ENCODE data around the gene COPG2. TPM values are rescaled to one million over a fixed set of nuclear protein-coding genes. Genes with fewer than 3 reads are reported as not detected.

COPG2 gene
- total and polyA plus RNA-seq, 2 of the 8 experiments (the other 6 are each of a cell fraction or from before 2014, with no cell fraction given): 50.3 to 53.1 TPM

DNA sequence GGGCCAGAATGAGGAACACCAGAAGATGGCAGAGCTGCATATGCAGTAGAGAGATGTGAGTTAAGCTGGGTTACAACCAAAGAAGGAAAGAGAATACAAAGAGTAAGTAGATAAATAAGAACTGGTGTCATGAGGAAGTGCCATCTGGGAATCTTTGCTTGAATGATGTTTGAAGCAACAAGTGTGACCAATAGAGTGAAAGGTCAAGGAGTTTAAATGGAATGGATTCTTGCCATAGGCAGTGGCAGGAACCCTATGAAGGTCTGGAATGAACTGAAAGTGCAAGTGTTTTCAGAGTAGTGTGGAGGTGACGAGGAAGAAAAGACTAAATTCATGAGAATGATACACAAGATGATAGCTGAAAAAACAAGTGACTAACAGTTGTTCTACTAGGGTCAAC, 155.1 kb downstream of the COPG2 start (continued):
- TF ChIP-seq CHD7 (IDR thresholded peaks at IDR 0.05; ENCODE audit: insufficient replicate concordance, low read length): no peak
- no peak for TF ChIP-seq USF2 (IDR thresholded peaks at IDR 0.05; ENCODE audit: low read length)
- TF ChIP-seq SP2 (IDR thresholded peaks at IDR 0.05; ENCODE audit: low read length): no peak
- TF ChIP-seq SAP30 (IDR thresholded peaks at IDR 0.05; ENCODE audit: insufficient read depth, insufficient replicate concordance, low read length): no peak
- no peak for TF ChIP-seq HDAC6 (IDR thresholded peaks at IDR 0.05; ENCODE audit: low read depth, low read length)
- TF ChIP-seq TAF1 (IDR thresholded peaks at IDR 0.05; ENCODE audit: low read depth, low read length): no peak
- TF ChIP-seq NANOG (IDR thresholded peaks at IDR 0.05; ENCODE audit: insufficient read depth, low read depth, low read length, poor library complexity, severe bottlenecking): no peak
- TF ChIP-seq KDM5A (IDR thresholded peaks at IDR 0.05; ENCODE audit: low read length): no peak
- no peak for TF ChIP-seq RXRA (IDR thresholded peaks at IDR 0.05; ENCODE audit: insufficient read depth, low read depth, low read length)
- no peak for TF ChIP-seq E2F6 (IDR thresholded peaks at IDR 0.05)

Data from H1 (cell line).